ENCODE results near the gene LRBA.

DNA sequence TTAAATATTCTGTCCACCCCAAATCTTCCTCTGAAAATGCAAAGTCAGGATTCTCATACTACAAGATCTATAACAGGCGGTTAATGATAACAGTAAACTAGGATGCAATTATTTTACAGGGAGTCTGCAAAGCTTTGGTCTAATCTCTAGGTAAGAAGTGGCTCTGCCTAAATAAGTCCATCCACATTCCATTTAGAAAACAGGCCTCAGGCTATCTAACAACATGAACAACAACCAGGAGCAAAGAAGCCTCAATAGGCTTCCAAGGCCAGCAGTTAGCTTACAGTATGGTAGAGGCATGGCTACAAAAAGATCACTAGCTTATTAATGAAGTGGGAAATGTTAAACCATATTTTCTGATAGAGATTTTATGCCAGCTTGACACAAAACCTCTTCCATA is 426.8 kb downstream of the LRBA start:
- TF ChIP-seq, protein P1, sequence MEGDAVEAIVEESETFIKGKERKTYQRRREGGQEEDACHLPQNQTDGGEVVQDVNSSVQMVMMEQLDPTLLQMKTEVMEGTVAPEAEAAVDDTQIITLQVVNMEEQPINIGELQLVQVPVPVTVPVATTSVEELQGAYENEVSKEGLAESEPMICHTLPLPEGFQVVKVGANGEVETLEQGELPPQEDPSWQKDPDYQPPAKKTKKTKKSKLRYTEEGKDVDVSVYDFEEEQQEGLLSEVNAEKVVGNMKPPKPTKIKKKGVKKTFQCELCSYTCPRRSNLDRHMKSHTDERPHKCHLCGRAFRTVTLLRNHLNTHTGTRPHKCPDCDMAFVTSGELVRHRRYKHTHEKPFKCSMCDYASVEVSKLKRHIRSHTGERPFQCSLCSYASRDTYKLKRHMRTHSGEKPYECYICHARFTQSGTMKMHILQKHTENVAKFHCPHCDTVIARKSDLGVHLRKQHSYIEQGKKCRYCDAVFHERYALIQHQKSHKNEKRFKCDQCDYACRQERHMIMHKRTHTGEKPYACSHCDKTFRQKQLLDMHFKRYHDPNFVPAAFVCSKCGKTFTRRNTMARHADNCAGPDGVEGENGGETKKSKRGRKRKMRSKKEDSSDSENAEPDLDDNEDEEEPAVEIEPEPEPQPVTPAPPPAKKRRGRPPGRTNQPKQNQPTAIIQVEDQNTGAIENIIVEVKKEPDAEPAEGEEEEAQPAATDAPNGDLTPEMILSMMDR (IDR thresholded peaks at IDR 0.05), result no peak
- TF ChIP-seq POLR2A (IDR thresholded peaks at IDR 0.05), result no peak

All from body of pancreas (tissue), 4 donors.